Measurements from ENCODE around the gene TTLL8.
A peak's percentile ranks its signal among the peaks of the same experiment; 100 is the strongest.

TTLL8 gene

DNA sequence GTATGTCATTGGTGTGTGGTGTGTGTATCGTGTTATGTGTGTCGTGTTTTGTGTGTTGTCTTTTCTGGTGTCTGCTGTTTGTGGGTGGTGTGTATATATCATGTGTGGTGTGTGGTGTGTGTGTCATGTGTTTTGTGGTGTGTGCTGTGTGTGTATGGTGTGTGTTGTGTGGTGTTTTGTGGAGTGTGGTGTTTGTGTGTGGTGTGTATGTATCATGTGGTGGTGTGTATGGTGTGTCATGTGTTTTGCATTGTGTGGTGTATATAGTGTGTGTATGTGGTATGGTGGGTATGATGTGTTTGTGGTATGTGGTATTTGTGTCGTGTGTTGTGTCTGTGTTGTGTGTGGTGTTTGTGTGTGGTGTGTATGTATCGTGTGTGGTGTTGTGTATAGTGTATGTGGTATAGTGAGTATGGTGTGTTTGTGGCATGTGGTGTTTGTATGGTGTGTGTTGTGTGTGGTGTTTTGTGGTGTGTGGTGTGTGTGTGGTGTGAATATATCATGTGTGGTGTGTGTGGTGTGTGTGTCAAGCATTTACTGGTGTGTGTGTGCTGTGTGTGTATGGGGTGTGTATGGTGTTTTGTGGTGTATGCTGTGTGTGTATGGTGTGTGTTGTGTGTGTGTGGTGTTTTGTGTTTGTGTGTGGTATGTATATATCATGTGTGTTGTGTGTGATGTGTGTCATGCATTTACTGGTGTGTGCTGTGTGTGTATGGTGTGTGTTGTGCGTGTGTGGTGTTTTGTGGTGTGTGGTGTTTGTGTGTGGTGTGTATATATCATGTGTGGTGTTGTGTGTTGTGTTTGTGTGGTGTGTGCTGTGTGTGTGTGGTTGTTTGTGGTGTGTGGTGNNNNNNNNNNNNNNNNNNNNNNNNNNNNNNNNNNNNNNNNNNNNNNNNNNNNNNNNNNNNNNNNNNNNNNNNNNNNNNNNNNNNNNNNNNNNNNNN, 84.8 kb downstream of the TTLL8 start:
- Histone ChIP-seq H4K20me1 (ENCODE audit: insufficient read depth) (no peaks in the 10 kb centered on the region), H3K36me3 (ENCODE audit: insufficient read depth) (no peaks in the 10 kb centered on the region), H3K27ac (no peak overlapping the region), H3K4me1 (ENCODE audit: low read depth, poor library complexity, severe bottlenecking) (peaks cover 8% of the 10 kb centered on the region), H3K9ac (no peak overlapping the region), H3K27me3 (ENCODE audit: insufficient read depth, low read depth) (no peaks in the 10 kb centered on the region), H3K4me3 (IDR thresholded peaks at IDR 0.05; ENCODE audit: insufficient read depth, low read depth, low read length) (no peak overlapping the region), H2AFZ (ENCODE audit: low read depth) (no peak overlapping the region), H3K4me2 (no peak overlapping the region), H3K79me2 (ENCODE audit: insufficient read depth, low read depth) (no peaks in the 10 kb centered on the region)
- TF ChIP-seq, protein P1, sequence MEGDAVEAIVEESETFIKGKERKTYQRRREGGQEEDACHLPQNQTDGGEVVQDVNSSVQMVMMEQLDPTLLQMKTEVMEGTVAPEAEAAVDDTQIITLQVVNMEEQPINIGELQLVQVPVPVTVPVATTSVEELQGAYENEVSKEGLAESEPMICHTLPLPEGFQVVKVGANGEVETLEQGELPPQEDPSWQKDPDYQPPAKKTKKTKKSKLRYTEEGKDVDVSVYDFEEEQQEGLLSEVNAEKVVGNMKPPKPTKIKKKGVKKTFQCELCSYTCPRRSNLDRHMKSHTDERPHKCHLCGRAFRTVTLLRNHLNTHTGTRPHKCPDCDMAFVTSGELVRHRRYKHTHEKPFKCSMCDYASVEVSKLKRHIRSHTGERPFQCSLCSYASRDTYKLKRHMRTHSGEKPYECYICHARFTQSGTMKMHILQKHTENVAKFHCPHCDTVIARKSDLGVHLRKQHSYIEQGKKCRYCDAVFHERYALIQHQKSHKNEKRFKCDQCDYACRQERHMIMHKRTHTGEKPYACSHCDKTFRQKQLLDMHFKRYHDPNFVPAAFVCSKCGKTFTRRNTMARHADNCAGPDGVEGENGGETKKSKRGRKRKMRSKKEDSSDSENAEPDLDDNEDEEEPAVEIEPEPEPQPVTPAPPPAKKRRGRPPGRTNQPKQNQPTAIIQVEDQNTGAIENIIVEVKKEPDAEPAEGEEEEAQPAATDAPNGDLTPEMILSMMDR (conservative IDR thresholded peaks at IDR 0.05; ENCODE audit: low read depth, low read length): no peak

DNA sequence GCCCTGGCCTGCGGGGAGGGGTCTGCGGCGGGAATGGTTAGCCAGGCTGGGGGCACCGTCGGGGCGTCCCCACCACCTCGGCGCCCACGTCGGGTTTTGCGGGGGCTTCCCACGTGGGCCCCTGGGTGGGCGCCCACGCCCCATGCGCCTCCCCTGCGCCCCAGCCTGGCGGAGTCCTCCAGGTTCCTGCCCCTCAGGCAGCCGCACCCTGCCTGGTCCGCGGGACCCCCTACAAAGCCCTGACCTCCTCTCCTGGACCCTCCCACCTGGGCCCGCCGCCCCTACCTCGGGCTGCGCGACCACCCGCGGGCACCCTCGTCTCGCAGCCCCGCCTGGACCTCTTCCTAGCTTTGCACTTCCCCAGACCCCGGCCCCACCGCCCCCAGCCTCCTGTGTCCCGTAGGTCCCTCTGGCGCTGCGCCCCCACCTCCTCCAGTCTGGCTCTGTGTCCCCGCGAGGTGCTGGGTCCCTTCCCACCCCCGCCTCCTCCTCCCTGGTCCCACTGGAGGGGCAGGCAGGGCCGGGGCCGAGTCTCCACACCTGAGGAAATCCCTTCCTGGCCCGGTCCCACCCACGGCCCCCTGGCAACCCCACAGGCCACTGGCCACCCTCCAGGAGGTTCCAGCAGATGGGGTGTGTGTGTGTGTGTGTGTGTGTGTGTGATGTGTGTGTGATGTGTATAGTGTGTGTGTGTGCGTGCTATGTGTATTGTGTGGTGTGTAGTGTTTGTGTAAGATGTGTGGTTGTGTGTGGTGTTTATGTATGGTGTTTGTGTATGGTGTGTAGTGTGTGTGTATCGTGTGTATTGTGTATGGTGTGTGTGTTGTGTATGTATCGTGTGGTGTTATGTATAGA, 85.7 kb downstream of the TTLL8 start:
- no peaks in the 10 kb centered on the region for H3K27me3 ChIP-seq (ENCODE audit: insufficient read depth, low read depth)
- no peaks in the 10 kb centered on the region for H4K20me1 ChIP-seq (ENCODE audit: insufficient read depth)
- H3K4me1 ChIP-seq (ENCODE audit: low read depth, poor library complexity, severe bottlenecking): peaks cover 8% of the 10 kb centered on the region
- no peak overlapping the region for H3K27ac ChIP-seq
- H3K79me2 ChIP-seq (ENCODE audit: insufficient read depth, low read depth): no peaks in the 10 kb centered on the region
- H3K4me3 ChIP-seq (IDR thresholded peaks at IDR 0.05; ENCODE audit: insufficient read depth, low read depth, low read length): no peak overlapping the region
- no peak overlapping the region for H3K4me2 ChIP-seq
- TF ChIP-seq, protein P1 (conservative IDR thresholded peaks at IDR 0.05; ENCODE audit: low read depth, low read length): no peak
- no peaks in the 10 kb centered on the region for H3K36me3 ChIP-seq (ENCODE audit: insufficient read depth)
- no peak overlapping the region; the same call in 1 of the 2 replicates for H3K9ac ChIP-seq
- H2AFZ ChIP-seq (ENCODE audit: low read depth): no peak overlapping the region

GRCh38 chr22:49971232-49972162, 86.6 kb downstream of the TTLL8 start:
- no peaks in the 10 kb centered on the region for H3K36me3 ChIP-seq (ENCODE audit: insufficient read depth)
- no peak overlapping the region for H3K4me3 ChIP-seq (IDR thresholded peaks at IDR 0.05; ENCODE audit: insufficient read depth, low read depth, low read length)
- TF ChIP-seq, protein P1 (conservative IDR thresholded peaks at IDR 0.05; ENCODE audit: low read depth, low read length): no peak
- peaks cover 8% of the 10 kb centered on the region for H3K4me1 ChIP-seq (ENCODE audit: low read depth, poor library complexity, severe bottlenecking)
- no peaks in the 10 kb centered on the region for H3K27me3 ChIP-seq (ENCODE audit: insufficient read depth, low read depth)
- no peaks in the 10 kb centered on the region for H4K20me1 ChIP-seq (ENCODE audit: insufficient read depth)
- H3K9ac ChIP-seq: peak overlapping the region; percentile 88
- H2AFZ ChIP-seq (ENCODE audit: low read depth): peak overlapping the region; percentile 18; the same call in 1 of the 2 replicates
- no peaks in the 10 kb centered on the region for H3K79me2 ChIP-seq (ENCODE audit: insufficient read depth, low read depth)
- H3K4me2 ChIP-seq: peak overlapping the region; percentile 40; the same call in 1 of the 2 replicates
- H3K27ac ChIP-seq: peak overlapping the region; percentile 93
